ENCODE data around the gene PPM1F.
A peak's percentile ranks its signal among the peaks of the same experiment; 100 is the strongest.
"Not testable (repeated sequence)": the region's sequence is repeated elsewhere in the genome, so short reads cannot be mapped to it uniquely, and the experiment has no call there.

Gene PPM1F

DNA sequence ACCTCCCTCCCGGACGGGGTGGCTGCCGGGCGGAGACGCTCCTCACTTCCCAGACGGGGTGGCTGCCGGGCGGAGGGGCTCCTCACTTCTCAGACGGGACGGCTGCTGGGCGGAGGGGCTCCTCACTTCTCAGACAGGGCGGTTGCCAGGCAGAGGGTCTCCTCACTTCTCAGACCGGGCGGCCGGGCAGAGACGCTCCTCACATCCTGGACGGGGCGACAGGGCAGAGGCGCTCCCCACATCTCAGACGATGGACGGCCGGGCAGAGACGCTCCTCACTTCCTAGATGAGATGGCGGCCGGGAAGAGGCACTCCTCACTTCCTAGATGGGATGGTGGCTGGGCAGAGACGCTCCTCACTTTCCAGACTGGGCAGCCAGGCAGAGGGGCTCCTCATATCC lies 68.7 kb downstream of the PPM1F start:
- DNase-seq, result not testable (repeated sequence)

DNA sequence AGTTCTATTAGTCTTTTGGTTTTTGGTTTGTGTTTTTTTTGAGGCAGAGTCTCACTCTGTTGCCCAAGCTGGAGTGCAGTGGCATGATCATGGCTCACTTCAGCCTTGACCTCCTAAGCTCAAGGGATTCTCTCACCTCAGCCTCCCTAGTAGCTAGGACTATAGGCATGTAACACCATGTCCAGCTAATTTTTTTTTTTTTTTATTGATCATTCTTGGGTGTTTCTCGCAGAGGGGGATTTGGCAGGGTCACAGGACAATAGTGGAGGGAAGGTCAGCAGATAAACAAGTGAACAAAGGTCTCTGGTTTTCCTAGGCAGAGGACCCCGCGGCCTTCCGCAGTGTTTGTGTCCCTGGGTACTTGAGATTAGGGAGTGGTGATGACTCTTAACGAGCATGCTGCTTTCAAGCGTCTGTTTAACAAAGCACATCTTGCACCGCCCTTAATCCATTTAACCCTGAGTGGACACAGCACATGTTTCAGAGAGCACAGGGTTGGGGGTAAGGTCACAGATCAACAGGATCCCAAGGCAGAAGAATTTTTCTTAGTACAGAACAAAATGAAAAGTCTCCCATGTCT lies 69.8 kb downstream of the PPM1F start:
- DNase-seq, result not testable (repeated sequence)

DNA sequence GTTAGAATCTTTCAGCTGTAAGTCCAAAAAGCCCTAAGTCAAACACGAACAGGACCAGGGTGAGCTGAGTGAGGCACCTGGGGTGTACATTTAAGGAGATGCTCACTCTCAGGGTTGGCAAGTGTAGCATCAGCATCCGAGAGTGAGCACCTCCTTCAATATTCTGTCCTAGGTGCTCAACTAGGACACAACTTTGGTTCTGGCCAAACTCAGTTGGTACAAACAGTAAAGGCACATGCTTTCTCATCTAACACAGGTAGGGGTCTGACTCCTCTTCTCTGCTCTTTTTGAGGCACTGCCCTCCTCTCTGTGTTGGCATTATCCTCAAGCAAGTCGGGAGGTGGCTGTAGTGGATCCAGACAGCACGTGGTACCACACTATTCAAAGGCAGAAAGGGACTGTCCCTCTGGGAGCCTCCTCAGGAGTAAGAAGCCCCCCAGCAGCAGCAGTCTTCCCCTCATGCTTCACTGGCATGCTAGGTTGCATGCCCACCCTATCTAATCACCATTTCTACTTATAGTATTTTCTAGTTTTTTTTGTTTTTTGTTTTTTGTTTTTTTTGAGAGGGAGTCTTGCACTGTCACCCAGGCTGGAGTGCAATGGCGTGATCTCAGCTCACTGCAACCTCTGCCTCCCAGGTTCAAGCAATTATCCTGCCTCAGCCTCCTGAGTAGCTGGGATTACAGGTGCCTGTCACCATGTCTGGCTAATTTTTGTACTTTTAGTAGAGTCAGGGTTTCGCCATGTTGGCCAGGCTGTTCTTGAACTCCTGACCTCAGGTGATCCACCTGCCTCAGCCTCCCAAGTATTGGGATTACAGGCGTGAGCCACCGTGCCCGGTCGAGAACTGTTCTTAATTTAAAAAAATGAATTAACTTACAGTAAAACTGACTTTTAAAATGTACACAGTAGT lies 70.6 kb downstream of the PPM1F start:
- no peak for DNase-seq

DNA sequence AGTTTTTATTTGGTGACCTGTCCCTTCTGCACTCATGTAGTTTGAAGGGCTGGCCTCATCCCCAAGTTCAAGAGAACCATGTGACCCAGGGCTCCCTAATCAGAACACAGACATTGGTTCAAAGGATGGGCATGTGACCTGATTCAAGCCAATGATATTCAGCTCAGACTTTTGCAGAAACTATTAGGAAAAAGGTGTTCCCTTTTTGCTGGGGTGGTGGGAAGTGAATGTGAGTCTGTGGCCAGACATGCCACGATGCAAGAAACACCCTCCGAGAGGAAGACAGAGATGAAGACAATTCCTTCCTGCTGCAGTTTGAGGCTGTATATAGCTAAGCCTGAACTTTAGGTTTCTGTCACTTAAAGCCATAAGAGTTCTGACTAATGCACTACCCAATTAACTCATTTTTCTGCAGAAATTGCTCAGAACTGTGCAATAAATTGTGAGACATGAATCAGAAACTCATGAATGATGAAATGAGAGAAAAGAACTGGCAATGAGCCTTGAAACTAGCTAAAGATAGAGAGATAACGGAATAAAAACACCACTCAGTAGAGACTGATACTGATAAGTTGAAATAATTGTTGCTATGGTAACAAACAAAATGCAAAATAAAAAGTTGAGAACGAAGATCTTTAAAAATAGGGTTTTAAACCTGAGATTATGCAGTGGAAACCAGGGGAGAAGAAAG lies 76.0 kb downstream of the PPM1F start:
- peak; percentile 33 to 80 (median 70) for DNase-seq

DNA sequence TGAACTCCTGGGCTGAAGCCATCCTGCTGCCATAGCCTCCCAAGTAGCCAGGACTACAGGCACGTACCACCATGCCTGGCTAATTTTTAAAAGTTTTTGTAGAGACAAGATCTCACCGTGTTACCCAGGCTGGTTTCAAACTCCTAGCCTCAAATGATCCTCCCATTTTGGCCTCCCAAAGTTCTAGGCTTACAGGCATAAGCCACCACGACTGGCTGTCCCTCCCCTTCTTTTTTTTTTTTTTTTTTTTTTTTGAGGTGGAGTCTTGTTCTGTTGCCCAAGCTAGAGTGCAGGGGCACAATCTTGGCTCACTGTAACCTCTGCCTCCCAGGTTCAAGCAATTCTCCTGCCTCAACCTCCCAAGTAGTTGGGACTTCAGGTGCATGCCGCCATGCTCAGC lies 77.7 kb downstream of the PPM1F start:
- DNase-seq, result not testable (repeated sequence)

DNA sequence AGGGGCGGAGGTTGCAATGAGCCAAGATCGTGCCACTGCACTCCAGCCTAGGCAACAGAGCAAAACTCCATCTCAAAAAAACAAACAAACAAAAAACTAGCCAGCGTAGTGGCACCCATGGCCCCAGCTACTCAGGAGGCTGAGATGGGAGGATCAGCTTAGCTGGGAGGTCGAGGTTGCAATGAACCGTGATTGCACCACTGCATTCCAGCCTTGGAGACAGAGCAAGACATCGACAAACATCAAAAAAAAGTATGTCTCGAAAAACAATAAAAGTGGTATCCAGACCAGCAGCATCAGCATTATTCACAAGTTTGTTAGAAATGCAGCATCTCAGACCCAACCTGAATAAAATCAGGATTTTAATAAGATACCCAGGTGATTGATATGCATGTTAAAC lies 79.0 kb downstream of the PPM1F start:
- no peak for DNase-seq

DNA sequence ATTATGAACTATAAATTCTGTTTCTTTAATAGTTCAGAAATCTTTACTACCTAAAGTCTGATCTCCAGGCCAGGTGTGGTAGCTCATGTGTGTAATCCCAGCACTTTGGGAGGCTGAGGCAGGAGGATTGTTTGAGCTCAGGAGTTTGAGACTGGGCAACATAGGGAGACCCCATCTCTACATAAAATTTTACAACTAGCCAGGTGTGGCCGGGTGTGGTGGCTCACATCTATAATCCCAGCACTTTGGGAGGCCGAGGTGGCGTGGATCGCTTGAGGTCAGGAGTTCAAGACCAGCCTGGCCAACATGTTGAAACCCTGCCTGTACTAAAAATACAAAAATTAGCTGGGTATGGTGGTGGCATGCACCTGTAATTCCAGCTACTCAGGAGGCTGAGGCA lies 79.9 kb downstream of the PPM1F start:
- DNase-seq, result not testable (repeated sequence)
